OCI-LY3 (cell line): ENCODE data around the gene TARBP2.

Experiments used
- EZH2phosphoT487 ChIP-seq: fragments of 200-600 bp; shearing (Covaris generic); IDR thresholded peaks from 2 replicates; pipeline ENCODE4 v1.6.1; 2018; ENCODE audit warnings: antibody characterized with exemption, mixed run types, low read depth
- TF ChIP-seq, protein P1 (sequence below): fragments of 200-600, 300-600 bp; sonication (generic); IDR thresholded peaks from 2 replicates; pipeline ENCODE4 v1.5.1; 2014; ENCODE audit warnings: antibody characterized with exemption, low read length, low read depth

DNA sequence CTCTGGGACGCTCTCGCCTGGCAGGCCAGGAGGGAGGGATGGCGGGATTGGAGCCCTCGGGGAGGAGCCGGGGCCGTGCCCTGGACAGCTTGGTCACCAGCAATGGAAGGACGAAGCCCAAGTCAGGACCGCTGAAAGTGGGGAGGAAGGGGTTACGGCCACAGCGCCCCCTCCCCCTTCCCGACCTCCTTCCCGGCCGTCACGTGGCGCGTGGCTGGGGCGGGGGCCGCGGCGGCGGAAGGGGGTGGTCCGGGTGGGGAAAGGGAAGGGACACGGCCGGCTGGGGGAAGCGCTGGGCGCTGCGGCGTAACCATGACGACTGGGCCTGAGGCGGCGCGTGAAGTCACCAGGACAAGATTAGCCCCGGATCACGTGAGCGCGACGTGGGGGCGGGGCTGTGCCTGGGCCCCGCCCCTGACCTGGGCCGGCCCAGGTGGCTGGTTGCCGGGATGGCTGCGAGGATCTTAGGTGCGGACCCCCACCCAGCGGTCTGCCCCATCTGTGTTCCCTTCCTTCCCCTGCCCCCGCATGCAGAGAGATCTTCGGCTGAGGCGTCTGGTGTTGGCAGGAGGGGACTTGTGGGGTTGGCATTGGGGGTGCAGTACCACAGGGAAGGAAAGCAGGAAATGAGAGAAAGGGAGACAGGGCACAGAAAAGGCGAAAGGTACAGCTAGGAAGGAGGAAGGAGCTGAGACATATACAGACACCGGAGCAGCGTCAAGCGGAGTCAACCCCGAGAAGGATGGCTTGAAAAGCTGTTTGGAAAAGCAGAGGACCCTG, 8.1 kb upstream of the TARBP2 start:
- TF ChIP-seq, protein P1, sequence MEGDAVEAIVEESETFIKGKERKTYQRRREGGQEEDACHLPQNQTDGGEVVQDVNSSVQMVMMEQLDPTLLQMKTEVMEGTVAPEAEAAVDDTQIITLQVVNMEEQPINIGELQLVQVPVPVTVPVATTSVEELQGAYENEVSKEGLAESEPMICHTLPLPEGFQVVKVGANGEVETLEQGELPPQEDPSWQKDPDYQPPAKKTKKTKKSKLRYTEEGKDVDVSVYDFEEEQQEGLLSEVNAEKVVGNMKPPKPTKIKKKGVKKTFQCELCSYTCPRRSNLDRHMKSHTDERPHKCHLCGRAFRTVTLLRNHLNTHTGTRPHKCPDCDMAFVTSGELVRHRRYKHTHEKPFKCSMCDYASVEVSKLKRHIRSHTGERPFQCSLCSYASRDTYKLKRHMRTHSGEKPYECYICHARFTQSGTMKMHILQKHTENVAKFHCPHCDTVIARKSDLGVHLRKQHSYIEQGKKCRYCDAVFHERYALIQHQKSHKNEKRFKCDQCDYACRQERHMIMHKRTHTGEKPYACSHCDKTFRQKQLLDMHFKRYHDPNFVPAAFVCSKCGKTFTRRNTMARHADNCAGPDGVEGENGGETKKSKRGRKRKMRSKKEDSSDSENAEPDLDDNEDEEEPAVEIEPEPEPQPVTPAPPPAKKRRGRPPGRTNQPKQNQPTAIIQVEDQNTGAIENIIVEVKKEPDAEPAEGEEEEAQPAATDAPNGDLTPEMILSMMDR = no peak
- TF ChIP-seq EZH2phosphoT487 = no peak
